ENCODE measurements around the gene NCKAP5.

NCKAP5 gene

GRCh38 chr2:133090358-133090757 is 477.9 kb downstream of the NCKAP5 start:
- no peak for DNase-seq (ENCODE audit: low read depth)
- no peak overlapping the region for H3K4me3 ChIP-seq (ENCODE audit: low read depth, low read length)
- TF ChIP-seq CTCF (IDR thresholded peaks at IDR 0.05; ENCODE audit: insufficient read depth, low read depth, low read length, missing control alignments), result no peak

- H3K4me3 ChIP-seq (ENCODE audit: low read depth, low read length), result no peak overlapping the region
- no peak for DNase-seq (ENCODE audit: low read depth)
- TF ChIP-seq CTCF (IDR thresholded peaks at IDR 0.05; ENCODE audit: insufficient read depth, low read depth, low read length, missing control alignments), result no peak
Observed at GRCh38 chr2:133086176-133086575, 482.1 kb downstream of the NCKAP5 start.

- no peak overlapping the region for H3K4me3 ChIP-seq (ENCODE audit: low read depth, low read length)
- DNase-seq (ENCODE audit: low read depth), result no peak
- TF ChIP-seq CTCF (IDR thresholded peaks at IDR 0.05; ENCODE audit: insufficient read depth, low read depth, low read length, missing control alignments), result no peak
Observed at GRCh38 chr2:133085646-133086045, 482.6 kb downstream of the NCKAP5 start.

GRCh38 chr2:133082034-133082433 is 486.2 kb downstream of the NCKAP5 start:
- no peak overlapping the region for H3K4me3 ChIP-seq (ENCODE audit: low read depth, low read length)
- DNase-seq (ENCODE audit: low read depth), result no peak
- TF ChIP-seq CTCF (IDR thresholded peaks at IDR 0.05; ENCODE audit: insufficient read depth, low read depth, low read length, missing control alignments), result no peak

GRCh38 chr2:133080822-133081221 is 487.4 kb downstream of the NCKAP5 start:
- H3K4me3 ChIP-seq (ENCODE audit: low read depth, low read length), result no peak overlapping the region
- no peak for DNase-seq (ENCODE audit: low read depth)
- no peak for TF ChIP-seq CTCF (IDR thresholded peaks at IDR 0.05; ENCODE audit: insufficient read depth, low read depth, low read length, missing control alignments)

- TF ChIP-seq CTCF (IDR thresholded peaks at IDR 0.05; ENCODE audit: insufficient read depth, low read depth, low read length, missing control alignments), result no peak
- no peak for DNase-seq (ENCODE audit: low read depth)
Observed at GRCh38 chr2:133078667-133079411, 489.4 kb downstream of the NCKAP5 start.

GRCh38 chr2:133077269-133077822 is 490.9 kb downstream of the NCKAP5 start:
- no peak for TF ChIP-seq CTCF (IDR thresholded peaks at IDR 0.05; ENCODE audit: insufficient read depth, low read depth, low read length, missing control alignments)
- no peak overlapping the region for H3K4me3 ChIP-seq (ENCODE audit: low read depth, low read length)
- no peak for DNase-seq (ENCODE audit: low read depth)

More at GRCh38 chr2:133078667-133079411, 489.4 kb downstream of the NCKAP5 start:
- no peak overlapping the region for H3K4me3 ChIP-seq (ENCODE audit: low read depth, low read length)

All from GM12865 (cell line).